Transverse colon (tissue), 4 donors: ENCODE measurements around the gene TAC4.

Experiments
- CTCF ChIP-seq, 5 experiments: fragments of 200-600 bp in 3 of 5; fragments of 450-650 bp in 2 of 5; sonication (generic) in 3 of 5; IDR thresholded peaks; 1 replicate in 2 of 5; 2 replicates in 3 of 5; pipeline ENCODE4 v1.5.1; 2016 to 2017; ENCODE audit warnings: antibody characterized with exemption in 5 of 5, inconsistent platforms in 3 of 5, mild to moderate bottlenecking in 2 of 5, moderate library complexity in 1 of 5
- POLR2A ChIP-seq: fragments of 450-650 bp; IDR thresholded peaks from one replicate; pipeline ENCODE4 v1.6.1; 2016; ENCODE audit warnings: antibody characterized with exemption, mild to moderate bottlenecking, moderate library complexity
- POLR2AphosphoS5 ChIP-seq, 3 donors: sonication (generic); formaldehyde crosslinking; IDR thresholded peaks; one replicate each; pipeline ENCODE4 v1.6.1; 2016; ENCODE audit warnings: antibody characterized with exemption in 3 of 3

- TF ChIP-seq POLR2A, result no peak
- TF ChIP-seq CTCF (IDR thresholded peaks at IDR 0.05), result no peak
- no peak for TF ChIP-seq POLR2AphosphoS5 (IDR thresholded peaks at IDR 0.05)
Observed at GRCh38 chr17:49830605-49831004, 17.3 kb downstream of the TAC4 start.
